ENCODE data around the gene ZNF664.

ZNF664 gene

DNA sequence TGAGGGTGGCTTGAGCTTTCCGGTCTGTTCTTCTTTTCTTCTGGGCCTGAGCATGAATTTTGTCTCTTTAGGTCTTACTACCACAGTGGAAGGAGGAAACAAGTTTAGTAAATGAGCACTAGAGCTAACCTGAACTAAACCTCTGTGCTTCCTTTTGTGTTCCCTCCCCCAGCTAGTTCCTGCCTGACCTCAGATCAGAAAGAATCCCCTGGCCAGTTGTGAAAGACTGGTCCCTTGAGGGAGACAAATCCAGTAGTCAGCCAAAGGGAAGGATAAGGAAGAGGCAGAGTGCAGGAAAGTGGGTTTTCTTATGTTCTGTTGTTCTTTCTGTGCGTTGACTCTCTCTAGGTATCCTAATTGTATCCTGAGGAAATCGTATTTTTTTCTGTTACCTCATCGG is 17.5 kb downstream of the ZNF664 start:
- DNase-seq (ENCODE audit: low read depth): no peak

DNA sequence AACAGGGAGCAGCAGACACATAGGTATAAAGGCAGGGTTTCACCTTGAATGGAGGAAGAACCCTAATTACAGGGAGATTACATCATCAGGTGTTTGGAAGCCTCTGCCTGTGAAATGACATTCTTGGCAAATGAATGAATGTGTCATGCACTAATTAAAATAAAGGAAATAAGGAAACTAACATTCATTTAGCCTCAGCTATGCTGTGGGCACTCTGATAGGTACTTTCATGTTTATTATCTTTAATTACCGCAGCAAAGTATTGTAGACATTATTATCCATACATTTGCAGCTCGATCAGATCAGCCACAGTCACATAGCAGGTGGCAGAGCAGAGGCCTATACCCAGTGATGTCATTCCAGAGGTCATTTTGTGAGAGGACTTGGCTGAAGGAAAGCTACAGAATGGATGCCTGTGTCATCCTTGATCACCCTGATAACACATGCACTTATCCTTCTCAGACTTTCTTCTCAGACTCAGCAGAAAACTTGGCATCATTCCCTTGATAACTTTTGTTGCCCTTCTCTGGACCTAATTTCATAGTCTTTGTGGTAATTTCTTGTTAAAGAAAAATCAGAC is 18.4 kb downstream of the ZNF664 start:
- no peak for DNase-seq (ENCODE audit: low read depth)

DNA sequence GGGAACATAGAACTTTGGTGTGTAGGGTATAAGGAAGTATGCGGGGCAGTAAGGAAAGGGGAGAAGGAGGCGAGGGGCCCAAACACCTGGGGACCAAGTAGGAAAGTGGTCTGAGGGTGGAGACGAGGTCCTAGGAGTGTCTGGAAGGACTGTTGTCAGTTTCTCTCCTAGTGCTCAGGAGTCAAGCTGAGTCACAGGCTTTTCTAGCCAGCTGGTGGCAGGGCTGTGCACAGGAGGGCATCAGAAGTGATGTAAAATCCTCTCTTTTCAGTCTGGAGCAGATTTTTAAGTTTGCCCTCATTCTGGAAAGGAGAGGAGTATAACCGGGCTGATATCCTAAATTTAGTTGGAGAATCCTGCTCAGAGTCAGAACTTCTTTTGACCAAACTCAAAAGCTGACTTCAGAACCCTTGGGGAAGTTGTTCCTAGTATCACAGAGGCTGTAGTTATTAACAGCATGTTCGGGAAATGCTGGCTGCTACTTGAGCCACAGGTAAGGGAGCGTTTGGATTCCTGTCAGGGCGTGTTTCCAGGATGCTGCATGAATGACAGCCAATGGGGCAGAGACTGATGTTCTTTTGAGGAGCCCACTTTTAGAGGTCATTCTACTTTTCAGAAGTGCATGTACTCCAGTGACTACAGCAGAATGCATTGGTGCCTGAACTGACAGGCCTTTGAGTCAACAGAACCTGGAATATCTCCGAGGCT is 19.3 kb downstream of the ZNF664 start:
- DNase-seq (ENCODE audit: low read depth): no peak

DNA sequence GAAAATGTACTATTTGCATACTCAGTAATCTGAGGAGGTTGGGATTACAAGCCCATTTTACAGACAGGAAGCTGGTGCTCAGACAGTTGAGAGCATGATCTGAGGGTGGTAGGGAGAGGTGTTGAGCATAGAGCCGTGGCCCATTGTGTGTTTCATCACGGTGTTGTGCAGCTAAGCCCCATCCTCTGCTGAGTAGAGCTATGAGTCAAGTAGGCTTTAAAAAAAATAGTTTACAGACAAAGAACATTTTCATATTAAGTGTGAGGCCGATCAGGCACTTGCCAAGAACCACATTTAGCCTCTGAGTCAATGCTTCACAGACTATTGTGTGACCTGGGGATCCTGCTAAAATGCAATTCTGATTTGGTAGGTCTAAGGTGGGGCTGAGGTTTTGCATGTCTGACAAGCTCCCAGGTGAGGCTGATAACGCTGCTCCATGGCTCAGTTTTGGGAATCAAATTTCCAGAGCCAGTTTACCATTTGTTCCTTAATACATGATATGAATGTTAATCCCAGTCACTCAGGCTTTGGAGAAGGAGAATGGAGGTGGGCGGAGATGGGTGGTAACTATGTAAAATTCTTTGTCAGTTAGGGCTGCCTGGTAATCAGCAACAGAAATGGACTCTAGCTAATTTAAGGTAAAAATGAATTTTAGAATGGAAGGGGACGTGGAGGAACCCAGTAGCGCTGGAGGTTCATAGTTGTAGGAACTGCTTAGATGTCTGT is 22.2 kb downstream of the ZNF664 start:
- no peak for DNase-seq (ENCODE audit: low read depth)

DNA sequence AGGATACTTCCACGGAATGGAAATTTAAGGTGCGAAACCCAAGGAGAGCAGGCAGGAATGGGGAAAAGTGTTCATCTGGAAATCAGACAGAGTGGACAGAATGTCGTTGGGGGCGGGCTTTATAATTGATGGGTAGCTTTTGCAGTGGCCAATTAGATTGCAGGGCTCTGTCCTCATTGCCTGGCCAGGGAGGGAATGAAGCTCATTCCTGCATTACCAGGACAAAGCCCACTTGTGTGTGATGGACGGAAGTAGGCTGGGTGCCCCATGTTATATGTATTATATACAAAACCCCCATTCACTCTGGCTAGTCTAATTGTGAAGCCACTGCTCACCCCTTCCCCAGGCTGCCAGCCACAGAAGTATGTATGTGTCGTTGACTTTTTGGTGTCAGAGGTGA is 23.6 kb downstream of the ZNF664 start:
- DNase-seq (ENCODE audit: low read depth): no peak

DNA sequence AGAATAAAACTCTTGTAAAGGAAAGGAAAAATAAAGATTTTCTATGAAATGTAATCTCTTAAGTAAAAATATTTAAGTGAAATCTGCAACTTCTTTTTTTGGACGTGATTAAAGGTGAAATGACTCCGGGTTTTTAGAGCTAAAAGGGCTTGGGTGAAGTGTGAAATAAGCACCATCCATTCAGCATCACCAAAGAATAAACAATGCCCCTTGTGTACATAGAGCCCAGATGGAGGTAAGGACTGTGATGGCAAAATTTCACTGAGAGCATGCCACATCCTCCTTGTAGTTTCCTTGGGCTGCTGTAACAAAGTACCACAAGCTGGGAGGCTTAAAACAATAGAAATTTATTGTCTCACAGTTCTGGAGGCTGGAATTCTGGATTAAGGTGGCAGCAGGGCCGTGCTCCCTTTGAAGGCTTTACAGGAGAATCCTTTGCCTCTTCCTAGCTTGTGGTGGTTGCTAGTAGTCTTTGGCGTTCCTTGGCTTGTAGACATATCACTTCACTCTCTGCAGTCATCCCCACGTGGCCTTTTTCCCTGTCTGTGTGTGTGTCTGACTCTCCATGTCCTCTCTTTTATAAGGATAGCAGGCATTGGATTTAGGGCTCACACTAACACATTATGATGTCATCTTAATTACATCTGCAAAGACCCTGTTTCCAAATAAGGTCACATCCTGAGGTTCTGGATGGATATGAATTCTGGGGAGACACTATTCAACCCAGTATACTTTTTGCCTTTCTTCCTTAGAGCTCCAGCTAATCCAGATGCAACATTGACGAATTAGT is 24.2 kb downstream of the ZNF664 start:
- no peak for DNase-seq (ENCODE audit: low read depth)

DNA sequence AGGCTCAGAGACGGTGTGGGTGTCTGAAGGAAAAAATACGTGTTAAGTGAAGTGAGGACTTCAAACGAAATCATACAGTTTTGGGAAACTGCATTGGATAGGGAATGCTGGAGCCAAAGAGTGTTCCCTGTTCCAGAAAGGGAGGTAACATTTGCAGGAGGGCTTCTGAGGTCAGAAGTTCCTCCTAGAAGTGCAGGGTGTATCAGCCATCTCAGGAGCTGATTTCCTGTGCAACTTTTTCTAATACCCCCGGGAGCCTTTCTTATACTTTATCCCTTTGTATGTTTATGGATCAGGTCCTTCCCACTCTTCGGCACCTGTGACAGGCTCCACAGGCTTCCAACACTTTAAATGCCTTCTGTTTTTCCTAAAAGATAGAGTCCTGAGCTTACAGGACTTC is 24.9 kb downstream of the ZNF664 start:
- no peak for DNase-seq (ENCODE audit: low read depth)

DNA sequence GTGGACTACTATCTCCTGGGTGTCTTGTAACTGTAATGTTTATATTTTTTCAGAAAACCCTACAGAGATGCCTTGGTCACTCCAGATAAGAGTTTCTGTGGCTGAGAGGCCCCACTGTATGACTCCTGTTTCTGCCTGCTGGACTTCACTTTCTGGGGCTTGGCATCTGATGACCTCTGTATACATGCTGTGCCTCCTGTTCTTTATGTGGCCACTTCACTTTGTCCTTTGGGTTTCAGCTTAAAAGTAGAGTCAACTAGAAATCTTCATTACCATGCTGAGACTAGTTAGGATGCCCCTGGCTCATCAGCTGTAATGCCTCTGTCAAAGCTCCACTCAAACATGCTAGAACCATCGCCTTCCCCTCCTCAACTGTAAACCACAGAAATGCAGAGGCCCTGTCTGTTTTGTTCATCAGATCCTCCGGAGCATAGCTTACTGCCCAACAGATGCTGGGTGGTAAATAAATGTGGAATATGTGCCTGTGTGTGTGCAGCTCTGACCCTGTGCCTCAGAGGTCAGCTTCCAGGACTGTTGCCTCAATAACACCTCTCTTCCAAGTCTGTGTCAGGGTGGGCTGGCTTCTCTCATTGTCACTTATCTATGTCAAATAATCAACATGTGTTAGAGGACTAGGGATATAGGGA is 25.5 kb downstream of the ZNF664 start:
- DNase-seq (ENCODE audit: low read depth): no peak

DNA sequence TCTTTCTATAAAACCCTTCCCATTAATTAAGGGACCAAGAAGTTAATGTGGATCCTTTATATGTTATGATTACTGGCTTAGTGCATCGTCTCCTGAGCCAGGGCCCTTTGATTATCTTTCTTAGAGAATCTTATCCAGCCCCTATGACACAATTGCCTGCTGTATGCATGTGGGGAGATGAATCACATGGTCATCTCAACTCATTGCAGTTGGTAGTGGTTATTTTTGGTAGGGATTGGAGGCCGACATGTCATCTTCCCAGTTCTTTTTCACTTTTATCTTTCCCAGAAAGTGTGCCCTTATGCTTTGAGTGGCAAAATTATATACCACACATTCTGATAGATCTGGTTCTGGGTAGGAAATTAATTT is 26.0 kb downstream of the ZNF664 start:
- DNase-seq (ENCODE audit: low read depth): no peak

DNA sequence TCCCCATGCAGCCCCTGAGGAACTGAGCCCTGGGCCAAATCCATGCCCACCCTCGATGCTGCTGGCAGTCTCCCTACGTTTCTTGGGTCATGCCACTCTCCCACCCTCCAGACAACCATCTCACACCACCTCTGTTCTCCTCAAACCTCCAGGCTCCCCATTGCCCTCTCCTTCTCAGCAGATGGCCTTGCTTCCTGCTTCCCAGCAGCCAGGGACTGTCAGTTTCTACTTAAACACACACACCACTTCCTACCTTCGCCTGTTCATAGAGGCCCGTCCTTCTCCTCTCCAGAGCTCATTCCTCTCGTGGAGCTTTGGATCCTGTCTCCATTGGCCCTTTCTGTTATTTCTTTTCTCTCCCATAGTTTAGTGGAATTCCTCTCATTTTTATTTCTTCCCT is 27.1 kb downstream of the ZNF664 start:
- no peak for DNase-seq (ENCODE audit: low read depth)

DNA sequence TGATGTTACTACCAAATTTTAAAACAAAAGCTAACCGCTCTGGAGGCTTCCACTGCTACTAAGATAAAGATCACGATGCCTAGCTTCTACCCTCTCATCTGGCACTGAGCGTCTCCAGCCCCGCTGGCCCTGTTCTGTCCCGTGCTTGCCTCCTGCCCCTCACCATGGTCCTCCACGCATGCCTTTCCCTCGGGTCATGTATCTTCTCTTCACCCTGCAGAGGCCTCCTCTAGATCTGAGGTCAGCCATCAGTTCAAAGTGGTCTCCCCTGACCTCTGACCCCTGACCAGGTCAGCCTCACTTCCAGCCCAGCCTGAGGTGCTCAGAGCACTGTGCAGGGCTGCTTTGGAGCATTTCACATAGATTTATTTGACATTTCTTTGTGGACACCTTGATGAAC is 28.3 kb downstream of the ZNF664 start:
- DNase-seq (ENCODE audit: low read depth): no peak

DNA sequence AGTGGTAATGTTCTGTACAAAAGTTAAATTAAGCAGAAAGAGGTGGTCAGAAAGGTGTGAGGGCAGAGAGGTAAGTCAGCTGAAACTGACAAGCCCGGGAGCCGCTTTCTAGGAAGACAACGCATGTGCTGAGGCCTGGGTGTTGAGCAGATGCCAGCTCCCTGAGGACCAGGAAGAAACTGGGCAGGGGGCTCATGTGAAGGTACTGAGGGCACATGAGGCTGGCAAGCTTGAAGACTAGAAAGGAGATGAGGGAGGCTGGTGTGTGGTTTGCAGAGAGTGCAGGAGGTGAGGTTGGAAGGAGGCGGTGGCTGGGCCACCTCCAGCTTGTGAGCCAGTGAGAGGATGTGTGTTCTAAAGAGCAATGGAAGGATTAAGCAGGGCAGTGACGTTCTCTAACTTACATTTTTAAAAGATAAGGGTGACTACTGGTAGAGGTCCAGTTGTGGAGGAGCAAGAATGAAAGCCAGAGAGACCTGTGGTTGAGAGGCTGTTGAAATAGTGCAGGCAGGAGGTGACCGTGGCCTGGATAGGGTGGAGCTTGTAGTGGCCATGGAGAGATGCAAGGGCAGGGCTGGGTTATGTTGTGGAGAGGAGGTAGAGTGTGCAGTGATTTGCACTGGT is 29.1 kb downstream of the ZNF664 start:
- no peak for DNase-seq (ENCODE audit: low read depth)

DNA sequence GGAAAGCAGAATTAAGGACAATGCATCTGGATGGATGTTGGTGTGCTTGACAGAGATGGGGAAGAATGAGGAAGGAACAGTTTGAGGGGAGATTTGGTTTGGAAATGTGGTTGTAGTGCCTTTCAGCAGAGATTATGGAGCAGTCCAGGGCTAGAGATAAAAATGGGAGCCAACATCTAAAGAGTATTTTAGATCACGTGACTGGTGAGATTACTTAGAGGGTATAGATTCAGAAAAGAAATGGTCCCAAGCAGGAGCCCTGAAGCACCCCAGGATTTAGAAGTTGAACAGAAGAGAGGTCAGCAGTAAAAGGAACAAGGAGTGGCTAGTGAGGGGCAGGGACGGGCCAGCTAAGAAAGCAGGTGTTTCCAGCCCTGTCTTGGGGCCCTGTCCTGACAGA is 29.6 kb downstream of the ZNF664 start:
- DNase-seq (ENCODE audit: low read depth): no peak

DNA sequence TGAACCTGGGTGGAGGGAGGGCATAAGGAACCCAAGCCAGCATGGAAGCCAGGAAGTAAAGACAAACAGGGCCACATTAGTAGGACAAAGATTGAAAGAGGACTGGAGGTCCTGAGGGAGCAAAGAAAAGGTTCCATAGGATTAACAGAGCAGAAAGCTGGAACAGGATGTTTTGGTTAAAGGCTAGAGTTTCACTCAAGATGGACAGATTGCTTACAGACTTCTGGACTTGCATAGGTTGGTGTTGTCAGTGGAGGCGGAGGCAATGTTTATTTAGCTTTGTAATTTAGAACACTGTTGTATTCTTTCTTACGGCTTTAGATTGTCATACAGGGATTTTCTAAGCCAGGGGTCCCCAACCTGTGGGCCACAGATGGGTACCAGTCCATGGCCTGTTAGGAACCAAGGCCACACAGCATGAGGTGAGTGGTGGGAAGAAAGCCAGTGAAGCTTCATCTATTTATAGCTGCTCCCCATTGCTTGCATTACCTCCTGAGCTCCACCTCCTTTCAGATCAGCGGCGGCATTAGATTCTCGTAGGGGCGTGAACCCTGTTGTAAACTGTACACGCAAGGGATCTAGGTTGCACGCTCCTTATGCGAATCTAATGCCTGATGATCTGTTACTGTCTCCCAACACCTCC is 31.3 kb downstream of the ZNF664 start:
- DNase-seq (ENCODE audit: low read depth): no peak

DNA sequence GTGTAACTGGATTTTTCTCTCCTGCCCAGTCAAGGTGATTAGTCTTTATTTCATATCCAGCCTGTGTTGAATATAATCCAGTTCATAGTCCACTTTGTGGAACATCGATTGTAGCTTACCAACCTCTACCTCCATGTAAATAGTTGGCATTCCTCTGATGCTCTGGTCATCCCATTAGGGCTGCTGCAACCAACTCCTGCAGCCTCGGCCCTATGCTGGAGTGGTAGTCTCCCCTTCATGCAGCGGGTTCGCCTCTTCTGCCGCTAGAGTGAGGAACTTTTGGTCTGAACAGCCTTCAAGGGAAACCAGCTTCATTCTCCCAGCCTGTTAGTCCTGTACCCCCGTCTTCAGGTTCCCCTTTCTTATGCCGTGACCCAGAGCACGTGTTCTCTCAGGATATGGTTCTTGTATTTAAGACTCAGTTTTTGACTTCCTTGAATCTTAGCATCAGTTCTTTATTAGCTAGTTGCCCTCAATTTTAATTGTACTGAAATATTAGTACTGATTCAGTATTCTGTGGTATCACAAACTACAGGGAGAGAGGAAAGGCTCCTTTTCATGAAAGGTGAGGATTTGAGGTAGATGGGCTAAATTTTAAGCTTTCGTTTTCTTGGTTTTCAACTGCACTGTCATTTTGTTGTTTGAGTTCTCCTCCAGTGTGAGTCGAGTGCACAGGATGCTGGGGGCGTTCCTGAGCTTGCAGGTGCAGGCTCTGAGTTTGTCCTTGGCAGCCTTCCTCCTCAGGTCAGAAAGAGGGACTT is 33.2 kb downstream of the ZNF664 start:
- DNase-seq (ENCODE audit: low read depth): no peak

DNA sequence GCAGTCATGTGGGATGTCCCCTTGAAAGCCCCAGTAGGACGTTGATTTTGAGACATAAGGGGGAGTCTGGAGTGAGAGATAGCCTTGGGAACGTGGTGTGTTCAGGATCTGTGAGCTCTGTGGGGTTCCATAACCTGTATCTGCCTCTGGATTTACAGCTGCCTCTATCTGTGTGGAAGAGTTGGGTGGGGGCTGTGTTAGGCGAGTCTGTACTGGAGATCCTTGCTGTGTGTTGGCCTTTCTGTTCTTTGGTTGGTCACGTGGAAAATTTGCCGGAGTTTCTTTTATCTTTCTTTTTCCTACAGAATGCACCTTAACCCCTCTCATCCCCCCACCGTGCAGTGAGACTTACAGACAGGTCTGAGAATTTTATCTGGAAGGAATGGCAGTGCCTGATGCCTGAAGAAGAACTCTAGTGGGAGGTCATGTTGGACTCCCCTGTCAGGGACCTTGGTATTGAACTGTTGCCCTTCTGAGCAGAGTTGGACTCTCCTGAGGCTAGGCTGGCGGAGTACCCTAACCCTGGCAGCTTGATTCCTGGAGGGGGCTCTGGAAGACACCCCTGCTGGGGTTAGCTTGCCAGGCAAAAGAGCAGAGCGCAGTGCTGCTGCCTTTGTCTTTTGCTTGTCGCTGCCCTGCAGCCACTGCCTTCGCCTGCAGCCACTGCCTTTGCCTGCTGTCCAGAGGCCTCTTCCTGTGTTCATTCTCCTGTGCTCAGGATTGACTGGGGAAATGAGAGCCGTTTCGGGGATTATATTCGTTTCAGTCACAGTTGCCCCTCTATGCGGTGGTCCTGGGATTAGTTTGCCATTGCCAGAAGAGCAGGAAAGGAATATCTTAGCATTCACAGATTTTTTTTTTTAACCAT is 34.1 kb downstream of the ZNF664 start:
- DNase-seq (ENCODE audit: low read depth): no peak

DNA sequence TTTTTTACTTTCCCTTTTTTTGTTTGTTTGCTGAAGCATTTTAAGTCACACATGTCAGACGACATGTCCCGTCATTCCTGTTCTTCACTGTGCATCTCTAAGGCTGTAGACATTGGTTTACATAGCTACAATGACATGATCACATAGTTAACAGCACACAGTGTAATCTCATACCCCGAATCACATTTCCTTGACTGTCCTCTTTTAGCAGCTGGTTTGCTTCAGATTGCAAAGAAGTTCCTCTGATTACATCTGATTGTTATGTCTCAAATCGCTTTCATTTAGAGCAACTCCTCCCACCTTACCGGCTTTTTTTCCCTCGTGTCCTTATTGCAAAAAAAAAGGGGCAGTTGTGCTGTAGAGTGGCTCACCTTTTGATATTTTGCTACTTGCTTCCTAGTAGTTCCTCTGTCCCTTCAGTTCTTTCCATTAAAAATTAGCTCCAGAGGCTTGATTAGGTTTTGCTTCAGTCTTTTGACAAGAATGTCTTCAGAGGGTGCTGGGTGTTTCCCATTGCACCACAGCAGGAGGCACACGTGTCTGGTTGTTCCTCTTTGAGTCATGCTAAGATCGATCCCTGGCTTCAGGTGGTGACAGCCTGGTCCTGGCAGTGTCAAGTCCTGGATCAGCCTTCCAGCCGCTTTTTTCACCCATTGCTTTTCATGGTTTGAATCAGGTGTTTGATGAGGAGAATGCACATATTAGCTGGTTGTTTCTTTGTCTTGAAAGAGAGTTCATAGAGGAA is 35.0 kb downstream of the ZNF664 start:
- no peak for DNase-seq (ENCODE audit: low read depth)

DNA sequence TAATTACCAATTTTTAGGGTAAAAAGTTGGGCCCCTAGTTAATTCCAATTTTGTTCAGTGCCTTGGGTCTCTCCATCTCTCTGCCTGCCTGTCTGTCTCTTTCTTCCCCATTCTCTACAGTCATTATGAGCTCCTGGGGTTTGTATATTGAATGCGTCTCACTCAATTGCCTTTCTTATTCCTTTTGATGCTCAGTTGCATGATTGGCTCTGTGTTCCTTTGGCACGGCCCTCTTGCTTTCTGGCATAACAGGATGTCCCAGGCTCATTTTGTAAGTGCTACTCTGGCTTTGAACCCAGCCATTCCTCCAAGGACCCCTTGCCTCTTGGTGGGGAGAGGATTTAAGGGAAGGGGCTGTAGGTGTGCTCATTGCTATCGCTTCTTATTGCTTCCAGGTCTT is 35.6 kb downstream of the ZNF664 start:
- no peak for DNase-seq (ENCODE audit: low read depth)

DNA sequence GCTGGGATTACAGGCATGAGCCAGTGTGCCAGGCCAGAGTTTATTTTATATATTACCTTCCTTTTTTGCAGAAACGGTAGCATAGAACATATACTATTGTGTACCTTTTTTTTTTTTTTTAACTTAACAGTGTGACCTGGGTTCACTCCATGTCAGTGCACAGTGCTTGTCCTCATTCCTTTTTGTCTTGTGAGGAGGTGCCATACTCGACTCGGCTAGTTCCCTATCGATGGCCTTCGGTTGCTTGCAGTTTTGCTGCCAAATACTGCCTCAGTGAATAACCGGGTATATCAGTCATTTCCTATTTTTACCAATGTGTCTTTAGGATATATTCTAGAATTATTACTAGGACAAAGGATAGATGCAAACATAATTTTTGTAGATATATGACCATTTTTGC is 36.8 kb downstream of the ZNF664 start:
- no peak for DNase-seq (ENCODE audit: low read depth)

Data from T-helper 22 cell (primary cell).